Tibial artery (tissue), 4 donors: ENCODE measurements around the gene CDC40.
"Not testable (repeated sequence)": the region's sequence is repeated elsewhere in the genome, so short reads cannot be mapped to it uniquely, and the experiment has no call there.

Experiments used
- DNase-seq, 2 donors: peaks; one replicate each; pipeline ENCODE4 v3.0.0-alpha.2; 2019
- H3K27ac ChIP-seq, 2 donors: fragments of 200-600 bp; sonication (generic) in 1 of 2; 1 replicate in 1 of 2; 2 replicates in 1 of 2; pipeline ENCODE4 v1.5.1; 2018 to 2019; ENCODE audit warnings: mild to moderate bottlenecking in 1 of 2
- H3K27me3 ChIP-seq, 2 donors: fragments of 200-600 bp; sonication (generic) in 1 of 2; one replicate each; pipeline versions ENCODE4 v1.5.1 to v1.6.0; 2016 to 2019
- H3K36me3 ChIP-seq, 3 donors: fragments of 200-600 bp; sonication (generic) in 2 of 3; one replicate each; pipeline ENCODE4 v1.5.1; 2016 to 2019; ENCODE audit warnings: mild to moderate bottlenecking in 2 of 3
- H3K4me1 ChIP-seq, 4 donors: fragments of 200-600 bp; sonication (generic) in 2 of 4; 1 replicate in 3 of 4; 2 replicates in 1 of 4; pipeline ENCODE4 v1.5.1; 2016 to 2019
- H3K4me3 ChIP-seq, 2 donors: fragments of 200-600 bp; sonication (generic) in 1 of 2; 1 replicate in 1 of 2; 2 replicates in 1 of 2; pipeline ENCODE4 v1.5.1; 2018 to 2019; ENCODE audit warnings: mild to moderate bottlenecking in 2 of 2
- H3K9me3 ChIP-seq, 3 donors: fragments of 200-600 bp; sonication (generic) in 1 of 3; one replicate each; pipeline ENCODE4 v1.5.1; 2016 to 2019
- CTCF ChIP-seq, 2 experiments: fragments of 200-600 bp in 1 of 2; fragments of 450-650 bp in 1 of 2; IDR thresholded peaks; one replicate each; pipeline ENCODE4 v1.5.1; 2017 to 2019; ENCODE audit warnings: antibody characterized with exemption in 2 of 2, mild to moderate bottlenecking in 1 of 2, moderate library complexity in 1 of 2
- intact Hi-C: fragments of 100-400 bp; cut with DNase I; formaldehyde crosslinking; loops from one replicate; pipeline ENCODE4 v1.15.0; 2023; ENCODE audit warnings: low total_unique reads

CDC40 gene

GRCh38 chr6:110226261-110226660, 46.0 kb downstream of the CDC40 start:
- peaks cover 22 to 56% (median 52%) of the 10 kb centered on the region in 3 donors for H3K36me3 ChIP-seq
- H3K4me3 ChIP-seq, result no peak overlapping the region
- no peak for DNase-seq
- no peaks in the 10 kb centered on the region for H3K27me3 ChIP-seq
- H3K27ac ChIP-seq, result no peak overlapping the region
- no peaks in the 10 kb centered on the region for H3K4me1 ChIP-seq
- H3K9me3 ChIP-seq, result no peaks in the 10 kb centered on the region
- intact Hi-C loops, result no loop called here
- TF ChIP-seq CTCF (IDR thresholded peaks at IDR 0.05), result no peak

- H3K4me3 ChIP-seq, result no peak overlapping the region
- H3K27ac ChIP-seq, result peak overlapping the region; percentile 14 to 21
- DNase-seq, result no peak
- H3K36me3 ChIP-seq, result peaks cover 17 to 28% (median 21%) of the 10 kb centered on the region in 3 donors
- TF ChIP-seq CTCF (IDR thresholded peaks at IDR 0.05), result no peak
- H3K27me3 ChIP-seq, result no peaks in the 10 kb centered on the region
- peaks cover 0 to 24% (median 0%) of the 10 kb centered on the region in 4 donors for H3K4me1 ChIP-seq
- no peaks in the 10 kb centered on the region for H3K9me3 ChIP-seq
- intact Hi-C loops, result no loop called here
These were observed 52.2 kb downstream of the CDC40 start for GRCh38 chr6:110232450-110232849.

- Histone ChIP-seq H3K4me1 (peaks cover 0 to 24% (median 0%) of the 10 kb centered on the region in 4 donors), H3K9me3 (no peaks in the 10 kb centered on the region), H3K27ac (peak overlapping the region in 1 of 2 donors; percentile 42), H3K27me3 (no peaks in the 10 kb centered on the region), H3K36me3 (peaks cover 8 to 20% (median 18%) of the 10 kb centered on the region in 3 donors), H3K4me3 (no peak overlapping the region)
- TF ChIP-seq CTCF (IDR thresholded peaks at IDR 0.05), result no peak
- DNase-seq, result no peak
- intact Hi-C loops, result no loop called here
These were observed 53.6 kb downstream of the CDC40 start for GRCh38 chr6:110233770-110234374.

GRCh38 chr6:110236007-110236406, 55.8 kb downstream of the CDC40 start:
- peaks cover 0 to 24% (median 0%) of the 10 kb centered on the region in 4 donors for H3K4me1 ChIP-seq
- H3K4me3 ChIP-seq, DNase-seq, H3K9me3 ChIP-seq, intact Hi-C loops, H3K27me3 ChIP-seq, H3K27ac ChIP-seq: not testable (repeated sequence)
- peaks cover 8 to 11% (median 11%) of the 10 kb centered on the region in 3 donors for H3K36me3 ChIP-seq

GRCh38 chr6:110239526-110240274, 59.5 kb downstream of the CDC40 start:
- Histone ChIP-seq H3K27ac (no peak overlapping the region), H3K36me3 (peaks cover 8 to 15% (median 11%) of the 10 kb centered on the region in 3 donors), H3K9me3 (no peaks in the 10 kb centered on the region), H3K27me3 (no peaks in the 10 kb centered on the region), H3K4me3 (no peak overlapping the region), H3K4me1 (no peaks in the 10 kb centered on the region)
- TF ChIP-seq CTCF (IDR thresholded peaks at IDR 0.05), result no peak
- DNase-seq, result no peak
- intact Hi-C loops, result no loop called here

GRCh38 chr6:110244621-110245020, 64.4 kb downstream of the CDC40 start:
- H3K4me3 ChIP-seq, H3K4me1 ChIP-seq, H3K27me3 ChIP-seq, intact Hi-C loops, H3K27ac ChIP-seq, H3K9me3 ChIP-seq, H3K36me3 ChIP-seq, DNase-seq: not testable (repeated sequence)
